ENCODE data around the gene TNFRSF19. TPM values are rescaled to one million over a fixed set of nuclear protein-coding genes. Genes with fewer than 3 reads are reported as not detected.
"Not testable (repeated sequence)": the region's sequence is repeated elsewhere in the genome, so short reads cannot be mapped to it uniquely, and the experiment has no call there.

Gene TNFRSF19
- total RNA-seq, 3 donors from 2014 or later (not counting 1 experiment from before 2014, with no cell fraction given) = 0.07 to 0.60 (median 0.36) TPM

GRCh38 chr13:23593148-23593547, 22.9 kb downstream of the TNFRSF19 start:
- no peak for TF ChIP-seq CTCF (IDR thresholded peaks at IDR 0.05)
- no peak overlapping the region for H3K27ac ChIP-seq (ENCODE audit: low read length)
- DNase-seq (no peak), ATAC-seq (no peak)
- Mint-ChIP-seq H3K27ac (no peak overlapping the region), H3K9me3 (no peaks in the 10 kb centered on the region), H3K4me3 (no peak overlapping the region), H3K27me3 (ENCODE audit: low read depth in 2 of 2) (peaks cover 22 to 34% of the 10 kb centered on the region in 2 donors), H3K36me3 (no peaks in the 10 kb centered on the region), H3K4me1 (no peaks in the 10 kb centered on the region)
- no peaks in the 10 kb centered on the region for H3K36me3 ChIP-seq (ENCODE audit: control insufficient read depth, insufficient read depth, low read length)
- no peaks in the 10 kb centered on the region for H3K4me1 ChIP-seq (ENCODE audit: control insufficient read depth, insufficient read depth, low read length)
- H3K9me3 ChIP-seq (ENCODE audit: control insufficient read depth, insufficient read depth, low read length) = no peaks in the 10 kb centered on the region
- H3K4me3 ChIP-seq (ENCODE audit: low read length) = no peak overlapping the region
- intact Hi-C loops (cut with micrococcal nuclease) = no loop called here
- 96% methylated on average over 1 of the region's 2 CpGs for WGBS (ENCODE audit: insufficient coverage)
- peaks cover 2% of the 10 kb centered on the region for H3K27me3 ChIP-seq (ENCODE audit: control insufficient read depth, insufficient read depth, low read length)

GRCh38 chr13:23594290-23594689, 24.1 kb downstream of the TNFRSF19 start:
- H3K9me3 ChIP-seq (ENCODE audit: control insufficient read depth, insufficient read depth, low read length); H3K36me3 ChIP-seq (ENCODE audit: control insufficient read depth, insufficient read depth, low read length); DNase-seq; H3K36me3 Mint-ChIP-seq; H3K27ac ChIP-seq (ENCODE audit: low read length); H3K27me3 ChIP-seq (ENCODE audit: control insufficient read depth, insufficient read depth, low read length); H3K4me3 Mint-ChIP-seq; intact Hi-C loops (cut with micrococcal nuclease); H3K4me1 ChIP-seq (ENCODE audit: control insufficient read depth, insufficient read depth, low read length); H3K4me1 Mint-ChIP-seq; H3K4me3 ChIP-seq (ENCODE audit: low read length); H3K27ac Mint-ChIP-seq; ATAC-seq; H3K9me3 Mint-ChIP-seq: not testable (repeated sequence)
- WGBS (ENCODE audit: insufficient coverage) = 82% methylated on average over 2 of the region's 2 CpGs
- H3K27me3 Mint-ChIP-seq (ENCODE audit: low read depth in 2 of 2) = peaks cover 21 to 32% of the 10 kb centered on the region in 2 donors

DNA sequence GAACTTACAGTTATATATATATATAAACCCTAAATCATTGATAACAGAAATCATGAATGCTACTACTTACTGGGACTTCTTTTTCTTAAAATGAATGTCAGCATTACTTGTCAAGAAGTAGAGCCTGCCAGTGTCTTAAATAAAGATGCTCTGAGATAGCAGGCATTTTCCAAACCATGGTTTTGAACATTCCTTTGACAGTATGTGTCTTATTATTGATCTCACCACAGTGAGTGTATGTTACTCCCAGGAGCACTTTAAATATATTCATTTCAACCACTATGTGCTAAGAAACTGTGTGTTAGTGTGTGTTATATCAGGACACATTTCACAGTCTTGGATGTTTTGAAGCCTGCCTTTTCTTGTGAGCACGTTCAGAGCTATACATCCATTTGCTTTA, 28.2 kb downstream of the TNFRSF19 start:
- H3K27ac Mint-ChIP-seq = no peak overlapping the region
- H3K4me3 Mint-ChIP-seq = no peak overlapping the region
- H3K27ac ChIP-seq (ENCODE audit: low read length) = no peak overlapping the region
- ATAC-seq (no peak), DNase-seq (no peak)
- no peaks in the 10 kb centered on the region for H3K9me3 ChIP-seq (ENCODE audit: control insufficient read depth, insufficient read depth, low read length)
- peaks cover 4% of the 10 kb centered on the region for H3K27me3 ChIP-seq (ENCODE audit: control insufficient read depth, insufficient read depth, low read length)
- intact Hi-C loops (cut with micrococcal nuclease) = no loop called here
- WGBS (ENCODE audit: insufficient coverage) = 85% methylated on average over 1 of the region's 1 CpG
- H3K27me3 Mint-ChIP-seq (ENCODE audit: low read depth in 2 of 2) = peaks cover 36 to 57% of the 10 kb centered on the region in 2 donors
- H3K36me3 ChIP-seq (ENCODE audit: control insufficient read depth, insufficient read depth, low read length) = no peaks in the 10 kb centered on the region
- H3K9me3 Mint-ChIP-seq = peaks cover 0 to 5% of the 10 kb centered on the region in 2 donors
- TF ChIP-seq CTCF (IDR thresholded peaks at IDR 0.05) = no peak
- no peaks in the 10 kb centered on the region for H3K4me1 Mint-ChIP-seq
- no peaks in the 10 kb centered on the region for H3K36me3 Mint-ChIP-seq
- no peak overlapping the region for H3K4me3 ChIP-seq (ENCODE audit: low read length)
- H3K4me1 ChIP-seq (ENCODE audit: control insufficient read depth, insufficient read depth, low read length) = no peaks in the 10 kb centered on the region

DNA sequence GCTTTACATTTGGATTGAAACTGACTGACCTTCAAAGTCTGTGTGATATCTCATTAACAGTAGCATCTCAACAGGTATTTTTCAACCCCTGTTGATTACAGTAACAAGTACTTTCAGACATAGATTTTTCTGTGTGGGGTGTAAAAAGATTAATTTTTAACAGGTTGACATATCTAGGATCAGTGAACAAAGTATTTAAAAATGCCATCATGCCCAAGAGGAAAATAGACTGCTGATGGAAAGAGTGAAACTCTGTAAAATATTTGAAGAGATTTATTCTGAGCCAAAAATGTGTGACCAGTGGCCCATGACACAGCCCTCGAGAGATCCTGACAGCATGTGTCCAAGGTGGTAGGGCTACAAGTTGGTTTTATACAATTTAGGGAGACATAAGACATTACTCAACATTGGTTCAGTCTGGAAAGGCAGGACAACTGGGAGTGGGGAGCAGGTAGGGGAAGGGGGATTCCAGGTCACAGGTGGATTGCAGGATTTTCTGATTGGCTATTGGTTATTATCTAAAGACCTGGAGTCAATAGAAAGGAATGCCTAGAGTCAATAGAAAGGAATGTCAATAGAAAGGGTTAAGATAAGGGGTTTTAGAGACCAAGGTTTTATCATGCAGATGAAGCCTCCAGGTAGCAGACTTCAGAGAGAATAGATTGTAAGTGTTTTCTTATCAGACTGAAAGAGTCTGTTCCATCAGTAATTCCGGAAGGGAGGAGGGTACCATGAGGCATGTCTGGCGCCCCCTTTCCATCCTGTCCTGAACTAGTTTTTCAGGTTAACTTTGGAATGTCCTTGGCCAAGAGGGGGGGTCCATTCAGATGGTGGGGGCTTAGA, 29.1 kb downstream of the TNFRSF19 start:
- ATAC-seq (no peak), DNase-seq (no peak)
- peaks cover 0 to 5% of the 10 kb centered on the region in 2 donors for H3K9me3 Mint-ChIP-seq
- intact Hi-C loops (cut with micrococcal nuclease) = no loop called here
- H3K4me3 Mint-ChIP-seq = no peak overlapping the region
- H3K27ac Mint-ChIP-seq = no peak overlapping the region
- no peaks in the 10 kb centered on the region for H3K36me3 ChIP-seq (ENCODE audit: control insufficient read depth, insufficient read depth, low read length)
- no peaks in the 10 kb centered on the region for H3K36me3 Mint-ChIP-seq
- no peak overlapping the region for H3K4me3 ChIP-seq (ENCODE audit: low read length)
- WGBS (ENCODE audit: insufficient coverage) = 84% methylated on average over 3 of the region's 3 CpGs
- H3K27me3 ChIP-seq (ENCODE audit: control insufficient read depth, insufficient read depth, low read length) = peaks cover 2% of the 10 kb centered on the region
- no peak overlapping the region for H3K27ac ChIP-seq (ENCODE audit: low read length)
- peaks cover 36 to 67% of the 10 kb centered on the region in 2 donors for H3K27me3 Mint-ChIP-seq (ENCODE audit: low read depth in 2 of 2)
- H3K4me1 Mint-ChIP-seq = no peaks in the 10 kb centered on the region
- TF ChIP-seq CTCF (IDR thresholded peaks at IDR 0.05) = no peak
- no peaks in the 10 kb centered on the region for H3K9me3 ChIP-seq (ENCODE audit: control insufficient read depth, insufficient read depth, low read length)
- no peaks in the 10 kb centered on the region for H3K4me1 ChIP-seq (ENCODE audit: control insufficient read depth, insufficient read depth, low read length)
